Neural cell (in vitro differentiated cells): ENCODE measurements around the gene SERGEF. TPM values are rescaled to one million over a fixed set of nuclear protein-coding genes. Genes with fewer than 3 reads are reported as not detected.

Experiments
- H2AFZ ChIP-seq: fragments of 200-600, 300-800 bp; sonication (generic), shearing (Covaris generic); 2 replicates; pipeline ENCODE4 v1.6.0; 2014; ENCODE audit warnings: low read depth, mild to moderate bottlenecking, antibody characterized with exemption, low read length, moderate library complexity
- H3F3A ChIP-seq: fragments of 200-600 bp; shearing (Covaris generic); 2 replicates; pipeline ENCODE4 v1.6.1; 2016; ENCODE audit warnings: mild to moderate bottlenecking, moderate library complexity, mixed read lengths, antibody characterized with exemption, low read length; ENCODE audit not compliant: insufficient read depth, poor library complexity, severe bottlenecking
- H3K27ac ChIP-seq: fragments of 200-600, 300-800 bp; sonication (generic), shearing (Covaris generic); 2 replicates; pipeline ENCODE4 v1.5.1; 2014; ENCODE audit warnings: mild to moderate bottlenecking, low read length, moderate library complexity
- H3K27me3 ChIP-seq: fragments of 300-800, 200-600 bp; sonication (generic), shearing (Covaris generic); 2 replicates; pipeline ENCODE4 v1.6.0; 2014; ENCODE audit warnings: mild to moderate bottlenecking, low read depth, low read length, moderate library complexity; ENCODE audit not compliant: insufficient read depth
- H3K36me3 ChIP-seq: fragments of 300-800, 200-600 bp; sonication (generic), shearing (Covaris generic); 2 replicates; pipeline ENCODE4 v1.5.1; 2014; ENCODE audit warnings: mild to moderate bottlenecking, antibody characterized with exemption, low read length, moderate library complexity; ENCODE audit not compliant: insufficient read depth
- H3K4me2 ChIP-seq: fragments of 300-800, 200-600 bp; sonication (generic), shearing (Covaris generic); 2 replicates; pipeline ENCODE4 v1.6.0; 2014; ENCODE audit warnings: mild to moderate bottlenecking, low read length
- H3K4me3 ChIP-seq: fragments of 300-800, 200-600 bp; sonication (generic), shearing (Covaris generic); 2 replicates; pipeline ENCODE4 v1.5.1; 2014; ENCODE audit warnings: mild to moderate bottlenecking, low read length, moderate library complexity
- H3K79me2 ChIP-seq: fragments of 200-600 bp; shearing (Covaris generic); replicated peaks from 2 replicates; pipeline ENCODE4 v1.6.0; 2014; ENCODE audit warnings: mild to moderate bottlenecking, low read length, moderate library complexity; ENCODE audit not compliant: insufficient read depth
- H3K9ac ChIP-seq: fragments of 300-800, 200-600 bp; sonication (generic), shearing (Covaris generic); 2 replicates; pipeline ENCODE4 v1.6.1; 2016; ENCODE audit warnings: mild to moderate bottlenecking, low read length, mixed read lengths
- H3K9me2 ChIP-seq: fragments of 200-600 bp; shearing (Covaris generic); 2 replicates; pipeline ENCODE4 v1.6.1; 2016; ENCODE audit warnings: mild to moderate bottlenecking, low read length, mixed read lengths; ENCODE audit not compliant: insufficient read depth
- H3K9me3 ChIP-seq: fragments of 200-600, 300-800 bp; sonication (generic), shearing (Covaris generic); 2 replicates; pipeline ENCODE4 v1.6.1; 2016; ENCODE audit warnings: mild to moderate bottlenecking, mixed run types, low read length, moderate library complexity, mixed read lengths
- H4K20me1 ChIP-seq: fragments of 200-600 bp; shearing (Covaris generic); 2 replicates; pipeline ENCODE4 v1.6.1; 2016; ENCODE audit warnings: mild to moderate bottlenecking, mixed run types; ENCODE audit not compliant: insufficient read depth
- CTCF ChIP-seq: fragments of 450-650 bp; IDR thresholded peaks from 2 replicates; pipeline ENCODE4 v1.5.1; 2014; ENCODE audit warnings: antibody characterized with exemption, mild to moderate bottlenecking, moderate library complexity; ENCODE audit not compliant: poor library complexity, severe bottlenecking
- EP300 ChIP-seq: fragments of 450-650 bp; conservative IDR thresholded peaks from 2 replicates; pipeline ENCODE4 v1.6.1; 2014; ENCODE audit warnings: antibody characterized with exemption, mild to moderate bottlenecking, moderate library complexity; ENCODE audit not compliant: poor library complexity, severe bottlenecking
- EZH2 ChIP-seq: fragments of 200-600, 300-800 bp; shearing (Covaris generic), sonication (generic); IDR thresholded peaks from 2 replicates; pipeline ENCODE4 v1.6.1; 2014; ENCODE audit warnings: antibody characterized with exemption, low read length, borderline replicate concordance, mild to moderate bottlenecking; ENCODE audit not compliant: insufficient read depth, poor library complexity, severe bottlenecking
- MXI1 ChIP-seq: fragments of 450-650 bp; conservative IDR thresholded peaks from 2 replicates; pipeline ENCODE4 v1.6.1; 2014; ENCODE audit warnings: antibody characterized with exemption, mild to moderate bottlenecking; ENCODE audit not compliant: poor library complexity, severe bottlenecking
- POLR2AphosphoS5 ChIP-seq: IDR thresholded peaks from 2 replicates; pipeline ENCODE4 v1.6.1; 2012
- RAD21 ChIP-seq: fragments of 450-650 bp; conservative IDR thresholded peaks from 2 replicates; pipeline ENCODE4 v1.6.1; 2014; ENCODE audit warnings: antibody characterized with exemption, mild to moderate bottlenecking, moderate library complexity
- SMC3 ChIP-seq: fragments of 450-650 bp; conservative IDR thresholded peaks from 2 replicates; pipeline ENCODE4 v1.6.1; 2014; ENCODE audit warnings: antibody characterized with exemption, mild to moderate bottlenecking, moderate library complexity; ENCODE audit not compliant: poor library complexity
- TAF1 ChIP-seq: IDR thresholded peaks from 2 replicates; pipeline ENCODE4 v1.6.1; 2012; ENCODE audit warnings: low read depth
- polyA plus RNA-seq: library from polyadenylated mRNA; depleted of rRNA; stranded (reverse); fragments of >200 nt; gene quantifications from 2 replicates; pipeline ENCODE4 v1.2.3, GENCODE V29; 2014
- TF ChIP-seq, protein P1 (sequence below): IDR thresholded peaks from 2 replicates; pipeline ENCODE4 v1.6.1; 2012; ENCODE audit warnings: borderline replicate concordance

SERGEF gene
- polyA plus RNA-seq, 1 donor from 2014 or later = 49.6 TPM

- Histone ChIP-seq H3K9me2 (no peaks in the 10 kb centered on the region), H3K79me2 (no peaks in the 10 kb centered on the region), H3K36me3 (no peaks in the 10 kb centered on the region), H2AFZ (no peak overlapping the region), H4K20me1 (no peaks in the 10 kb centered on the region), H3K27ac (no peak overlapping the region), H3K9me3 (no peaks in the 10 kb centered on the region), H3F3A (no peaks in the 10 kb centered on the region), H3K27me3 (no peaks in the 10 kb centered on the region), H3K4me3 (no peak overlapping the region), H3K9ac (no peak overlapping the region), H3K4me2 (no peak overlapping the region)
- TF ChIP-seq SMC3 = no peak
- TF ChIP-seq, protein P1, sequence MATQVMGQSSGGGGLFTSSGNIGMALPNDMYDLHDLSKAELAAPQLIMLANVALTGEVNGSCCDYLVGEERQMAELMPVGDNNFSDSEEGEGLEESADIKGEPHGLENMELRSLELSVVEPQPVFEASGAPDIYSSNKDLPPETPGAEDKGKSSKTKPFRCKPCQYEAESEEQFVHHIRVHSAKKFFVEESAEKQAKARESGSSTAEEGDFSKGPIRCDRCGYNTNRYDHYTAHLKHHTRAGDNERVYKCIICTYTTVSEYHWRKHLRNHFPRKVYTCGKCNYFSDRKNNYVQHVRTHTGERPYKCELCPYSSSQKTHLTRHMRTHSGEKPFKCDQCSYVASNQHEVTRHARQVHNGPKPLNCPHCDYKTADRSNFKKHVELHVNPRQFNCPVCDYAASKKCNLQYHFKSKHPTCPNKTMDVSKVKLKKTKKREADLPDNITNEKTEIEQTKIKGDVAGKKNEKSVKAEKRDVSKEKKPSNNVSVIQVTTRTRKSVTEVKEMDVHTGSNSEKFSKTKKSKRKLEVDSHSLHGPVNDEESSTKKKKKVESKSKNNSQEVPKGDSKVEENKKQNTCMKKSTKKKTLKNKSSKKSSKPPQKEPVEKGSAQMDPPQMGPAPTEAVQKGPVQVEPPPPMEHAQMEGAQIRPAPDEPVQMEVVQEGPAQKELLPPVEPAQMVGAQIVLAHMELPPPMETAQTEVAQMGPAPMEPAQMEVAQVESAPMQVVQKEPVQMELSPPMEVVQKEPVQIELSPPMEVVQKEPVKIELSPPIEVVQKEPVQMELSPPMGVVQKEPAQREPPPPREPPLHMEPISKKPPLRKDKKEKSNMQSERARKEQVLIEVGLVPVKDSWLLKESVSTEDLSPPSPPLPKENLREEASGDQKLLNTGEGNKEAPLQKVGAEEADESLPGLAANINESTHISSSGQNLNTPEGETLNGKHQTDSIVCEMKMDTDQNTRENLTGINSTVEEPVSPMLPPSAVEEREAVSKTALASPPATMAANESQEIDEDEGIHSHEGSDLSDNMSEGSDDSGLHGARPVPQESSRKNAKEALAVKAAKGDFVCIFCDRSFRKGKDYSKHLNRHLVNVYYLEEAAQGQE = no peak
- TF ChIP-seq EZH2 = no peak
- TF ChIP-seq RAD21 = no peak
- TF ChIP-seq EP300 = peak; percentile 14
These were observed 209.0 kb downstream of the SERGEF start for GRCh38 chr11:17803754-17804334.

DNA sequence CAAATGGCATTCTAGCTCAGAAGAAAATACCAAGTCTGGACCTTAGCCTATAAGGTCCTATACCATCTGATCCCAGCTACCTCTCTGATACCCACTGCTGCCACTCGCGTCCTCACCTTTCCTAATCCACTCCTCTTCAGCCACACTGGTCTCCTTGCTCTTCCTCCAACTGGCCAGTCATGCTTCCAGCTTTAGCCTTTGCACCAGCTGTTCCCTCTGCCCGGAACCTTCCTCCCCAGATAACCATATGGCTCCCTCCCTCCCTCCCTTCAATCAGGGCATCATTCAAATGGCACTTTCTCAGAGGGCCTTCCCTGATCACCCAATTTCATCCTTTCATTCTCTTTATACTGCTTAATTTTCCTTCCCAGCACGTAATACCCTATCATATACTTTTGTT is 210.4 kb downstream of the SERGEF start:
- H3K9ac ChIP-seq = no peak overlapping the region
- no peaks in the 10 kb centered on the region for H3K9me2 ChIP-seq
- no peak overlapping the region for H3K27ac ChIP-seq
- H3K4me2 ChIP-seq = no peak overlapping the region
- no peaks in the 10 kb centered on the region for H3K9me3 ChIP-seq
- no peak for TF ChIP-seq MXI1
- TF ChIP-seq TAF1 = no peak
- TF ChIP-seq EZH2 = no peak
- no peak for TF ChIP-seq SMC3
- no peak for TF ChIP-seq RAD21
- TF ChIP-seq, protein P1 = no peak
- TF ChIP-seq CTCF = no peak
- no peak for TF ChIP-seq EP300
- no peak for TF ChIP-seq POLR2AphosphoS5
- no peak overlapping the region for H2AFZ ChIP-seq
- no peaks in the 10 kb centered on the region for H3K79me2 ChIP-seq
- no peaks in the 10 kb centered on the region for H3K36me3 ChIP-seq
- no peak overlapping the region for H3K4me3 ChIP-seq
- no peaks in the 10 kb centered on the region for H3K27me3 ChIP-seq
- no peaks in the 10 kb centered on the region for H3F3A ChIP-seq
- H4K20me1 ChIP-seq = no peaks in the 10 kb centered on the region
